ENCODE results near the gene PLEKHG1.

Gene PLEKHG1

GRCh38 chr6:150589852-150590251, 9.8 kb upstream of the PLEKHG1 start:
- no peak for DNase-seq (ENCODE audit: low read depth)

GRCh38 chr6:150590446-150590845, 9.2 kb upstream of the PLEKHG1 start:
- no peak for DNase-seq (ENCODE audit: low read depth)

GRCh38 chr6:150592377-150592995, 7.2 kb upstream of the PLEKHG1 start:
- no peak for DNase-seq (ENCODE audit: low read depth)

GRCh38 chr6:150593119-150593518, 6.6 kb upstream of the PLEKHG1 start:
- no peak for DNase-seq (ENCODE audit: low read depth)

- DNase-seq (ENCODE audit: low read depth): no peak
Observed at GRCh38 chr6:150596439-150596838, 3.2 kb upstream of the PLEKHG1 start.

- DNase-seq (ENCODE audit: low read depth): no peak
Observed at GRCh38 chr6:150598401-150598800, 1.3 kb upstream of the PLEKHG1 start.

- no peak for DNase-seq (ENCODE audit: low read depth)
Observed at GRCh38 chr6:150598858-150599198, 857 bp upstream of the PLEKHG1 start.

GRCh38 chr6:150600010-150600300, 270 bp downstream of the PLEKHG1 start:
- no peak for DNase-seq (ENCODE audit: low read depth)

- peak; percentile 53 for DNase-seq (ENCODE audit: low read depth)
Observed at GRCh38 chr6:150600301-150601017, 774 bp downstream of the PLEKHG1 start.

GRCh38 chr6:150601439-150601838, 1.8 kb downstream of the PLEKHG1 start:
- DNase-seq (ENCODE audit: low read depth): no peak

- no peak for DNase-seq (ENCODE audit: low read depth)
Observed at GRCh38 chr6:150603176-150603575, 3.5 kb downstream of the PLEKHG1 start.

GRCh38 chr6:150604467-150604866, 4.8 kb downstream of the PLEKHG1 start:
- DNase-seq (ENCODE audit: low read depth): no peak

GRCh38 chr6:150605333-150605732, 5.6 kb downstream of the PLEKHG1 start:
- DNase-seq (ENCODE audit: low read depth): no peak

- no peak for DNase-seq (ENCODE audit: low read depth)
Observed at GRCh38 chr6:150606168-150606591, 6.5 kb downstream of the PLEKHG1 start.

- no peak for DNase-seq (ENCODE audit: low read depth)
Observed at GRCh38 chr6:150606647-150607328, 7.1 kb downstream of the PLEKHG1 start.

GRCh38 chr6:150607329-150607650, 7.6 kb downstream of the PLEKHG1 start:
- no peak for DNase-seq (ENCODE audit: low read depth)

- DNase-seq (ENCODE audit: low read depth): no peak
Observed at GRCh38 chr6:150610584-150610983, 10.9 kb downstream of the PLEKHG1 start.

GRCh38 chr6:150613269-150613668, 13.6 kb downstream of the PLEKHG1 start:
- DNase-seq (ENCODE audit: low read depth): no peak

- no peak for DNase-seq (ENCODE audit: low read depth)
Observed at GRCh38 chr6:150615967-150616366, 16.3 kb downstream of the PLEKHG1 start.

GRCh38 chr6:150616586-150616985, 16.9 kb downstream of the PLEKHG1 start:
- no peak for DNase-seq (ENCODE audit: low read depth)

- DNase-seq (ENCODE audit: low read depth): no peak
Observed at GRCh38 chr6:150617062-150617461, 17.4 kb downstream of the PLEKHG1 start.

GRCh38 chr6:150617496-150618460, 18.1 kb downstream of the PLEKHG1 start:
- no peak for DNase-seq (ENCODE audit: low read depth)

- no peak for DNase-seq (ENCODE audit: low read depth)
Observed at GRCh38 chr6:150619275-150619674, 19.6 kb downstream of the PLEKHG1 start.
